H1 (cell line): Measurements from ENCODE around the gene ADTRP. TPM values are rescaled to one million over a fixed set of nuclear protein-coding genes. Genes with fewer than 3 reads are reported as not detected.

Experiments used
- CTCF ChIA-PET: fragments of 300-600 bp; sonication (Branson Sonifier 250); formaldehyde crosslinking; loops from one replicate; lab custom pipeline; 2021; ENCODE audit not compliant: partially characterized antibody; lab: Charles Lee
- POLR2A ChIA-PET: fragments of 300-600 bp; sonication (Branson Sonifier 250); formaldehyde crosslinking; loops from one replicate; lab custom pipeline; 2021; ENCODE audit warnings: inconsistent platforms; ENCODE audit not compliant: partially characterized antibody; lab: Charles Lee
- DNase-seq, 2 experiments: peaks; one replicate each; pipeline versions ENCODE4 v3.0.0 to v3.0.0-alpha.2; 2010 to 2022; ENCODE audit warnings: low spot score in 2 of 2, low read depth in 1 of 2, mixed read lengths in 1 of 2
- FAIRE-seq: peaks from 2 replicates; lab custom pipeline; 2011; peaks lifted over from hg19 to GRCh38; lab: Jason Lieb, UNC
- H2AFZ ChIP-seq: 2 replicates; pipeline ENCODE4 v1.8.1; 2012; ENCODE audit warnings: low read length, inconsistent platforms
- H2AK5ac ChIP-seq: 2 replicates; pipeline ENCODE4 v1.6.1; 2013; ENCODE audit warnings: low read depth, low read length
- H2BK120ac ChIP-seq: replicated peaks from 2 replicates; pipeline ENCODE3; 2013; ENCODE audit warnings: low read depth, low read length, inconsistent platforms
- H2BK12ac ChIP-seq: 2 replicates; pipeline ENCODE4 v1.6.1; 2013; ENCODE audit warnings: low read depth, low read length
- H2BK15ac ChIP-seq: 2 replicates; pipeline ENCODE4 v1.6.1; 2013; ENCODE audit warnings: low read length
- H2BK20ac ChIP-seq: 2 replicates; pipeline ENCODE4 v1.6.1; 2013; ENCODE audit warnings: low read length
- H2BK5ac ChIP-seq: 2 replicates; pipeline ENCODE4 v1.6.1; 2013; ENCODE audit warnings: low read depth, low read length
- H3K14ac ChIP-seq: 2 replicates; pipeline ENCODE4 v1.6.1; 2013; ENCODE audit warnings: inconsistent platforms; ENCODE audit not compliant: insufficient read length
- H3K18ac ChIP-seq: 2 replicates; pipeline ENCODE4 v1.6.1; 2013; ENCODE audit warnings: low read length; ENCODE audit errors: extremely low read depth
- H3K23ac ChIP-seq: 2 replicates; pipeline ENCODE4 v1.6.1; 2013; ENCODE audit warnings: inconsistent platforms; ENCODE audit not compliant: insufficient read length
- H3K23me2 ChIP-seq: 2 replicates; pipeline ENCODE4 v1.6.1; 2013; ENCODE audit warnings: low read depth, low read length
- H3K27ac ChIP-seq: 2 replicates; pipeline ENCODE4 v1.6.1; 2011; ENCODE audit warnings: low read depth, low read length, inconsistent platforms
- H3K27me3 ChIP-seq, 4 experiments: replicated peaks in 1 of 4; 1 replicate in 1 of 4; 2 replicates in 3 of 4; pipeline versions ENCODE4 v1.6.1 to v1.8.1; 2011 to 2013; ENCODE audit warnings: low read length in 3 of 4, mild to moderate bottlenecking in 3 of 4, inconsistent platforms in 2 of 4, mixed read lengths in 2 of 4, moderate library complexity in 1 of 4; ENCODE audit not compliant: control insufficient read depth in 3 of 4, insufficient read depth in 3 of 4; ENCODE audit errors: extremely low read depth in 1 of 4
- H3K36me3 ChIP-seq, 4 experiments: 2 replicates each; pipeline versions ENCODE4 v1.6.1 to v1.8.1; 2011 to 2013; ENCODE audit warnings: mild to moderate bottlenecking in 4 of 4, low read length in 3 of 4, moderate library complexity in 2 of 4, control low read depth in 1 of 4, inconsistent platforms in 1 of 4; ENCODE audit not compliant: insufficient read depth in 4 of 4, control insufficient read depth in 2 of 4
- H3K4ac ChIP-seq: replicated peaks from 2 replicates; pipeline ENCODE3; 2013; ENCODE audit warnings: low read length, low read depth, mixed read lengths, inconsistent platforms; ENCODE audit not compliant: insufficient read length
- H3K4me1 ChIP-seq, 4 experiments: replicated peaks in 1 of 4; 1 replicate in 1 of 4; 2 replicates in 3 of 4; pipeline versions ENCODE4 v1.6.1 to v1.8.1; 2011 to 2013; ENCODE audit warnings: low read length in 3 of 4, inconsistent platforms in 2 of 4, mixed read lengths in 1 of 4; ENCODE audit not compliant: insufficient read depth in 4 of 4, control insufficient read depth in 3 of 4
- H3K4me2 ChIP-seq, 2 experiments: 2 replicates each; pipeline versions ENCODE4 v1.6.1 to v1.8.1; 2011 to 2013; ENCODE audit warnings: low read depth in 2 of 2, low read length in 2 of 2, control low read depth in 1 of 2, inconsistent platforms in 1 of 2, mild to moderate bottlenecking in 1 of 2; ENCODE audit not compliant: insufficient read depth in 1 of 2
- H3K4me3 ChIP-seq, 4 experiments: fragments of 200-600, 300-600 bp in 1 of 4; sonication (generic), shearing (Covaris generic), sonication (Bioruptor Twin) in 1 of 4; 2 replicates each; pipeline versions ENCODE4 v1.5.1 to v1.8.1; 2011 to 2016; ENCODE audit warnings: low read length in 4 of 4, low read depth in 3 of 4, control low read depth in 2 of 4, inconsistent platforms in 2 of 4, mild to moderate bottlenecking in 2 of 4, mixed read lengths in 1 of 4, moderate library complexity in 1 of 4; ENCODE audit not compliant: insufficient read depth in 2 of 4; ENCODE audit errors: extremely low read depth in 1 of 4
- H3K56ac ChIP-seq: replicated peaks from 2 replicates; pipeline ENCODE3; 2013; ENCODE audit warnings: low read depth, mild to moderate bottlenecking, mixed read lengths, low read length, inconsistent platforms; ENCODE audit not compliant: insufficient read length
- H3K79me1 ChIP-seq: 2 replicates; pipeline ENCODE4 v1.6.1; 2013; ENCODE audit warnings: low read depth, low read length, control low read depth
- H3K79me2 ChIP-seq, 2 experiments: 2 replicates each; pipeline versions ENCODE4 v1.6.1 to v1.8.1; 2012 to 2013; ENCODE audit warnings: low read length in 2 of 2, mild to moderate bottlenecking in 2 of 2, inconsistent platforms in 1 of 2; ENCODE audit not compliant: insufficient read depth in 2 of 2, control insufficient read depth in 1 of 2
- H3K9ac ChIP-seq, 4 experiments: replicated peaks in 1 of 4; 1 replicate in 1 of 4; 2 replicates in 3 of 4; pipeline versions ENCODE4 v1.6.1 to v1.8.1; 2011 to 2013; ENCODE audit warnings: low read depth in 3 of 4, low read length in 3 of 4, control low read depth in 2 of 4, mild to moderate bottlenecking in 2 of 4, moderate library complexity in 2 of 4, inconsistent platforms in 1 of 4; ENCODE audit errors: extremely low read depth in 1 of 4
- H3K9me3 ChIP-seq, 2 experiments: 2 replicates each; pipeline versions ENCODE4 v1.6.1 to v1.8.1; 2012 to 2013; ENCODE audit warnings: mild to moderate bottlenecking in 2 of 2, moderate library complexity in 2 of 2, control low read depth in 1 of 2, inconsistent platforms in 1 of 2, low read depth in 1 of 2, low read length in 1 of 2, mixed read lengths in 1 of 2; ENCODE audit not compliant: insufficient read depth in 2 of 2
- H4K20me1 ChIP-seq, 2 experiments: replicated peaks in 1 of 2; 2 replicates each; pipeline versions ENCODE3 to v1.8.1; 2011 to 2013; ENCODE audit warnings: inconsistent platforms in 2 of 2, low read length in 2 of 2, mild to moderate bottlenecking in 1 of 2; ENCODE audit not compliant: insufficient read depth in 2 of 2, control insufficient read depth in 1 of 2
- H4K5ac ChIP-seq: 2 replicates; pipeline ENCODE4 v1.6.1; 2013; ENCODE audit warnings: low read length, low read depth, mixed read lengths, inconsistent platforms; ENCODE audit not compliant: insufficient read length
- H4K8ac ChIP-seq: 2 replicates; pipeline ENCODE4 v1.8.0; 2013; ENCODE audit warnings: mild to moderate bottlenecking, moderate library complexity, low read length, inconsistent platforms; ENCODE audit not compliant: insufficient read depth; ENCODE audit errors: extremely low read depth
- H4K91ac ChIP-seq: replicated peaks from 2 replicates; pipeline ENCODE3; 2013; ENCODE audit warnings: low read length, mixed read lengths, inconsistent platforms; ENCODE audit not compliant: insufficient read length
- EP300 ChIP-seq, 2 experiments: IDR thresholded peaks; 1 replicate in 1 of 2; 2 replicates in 1 of 2; pipeline ENCODE4 v1.6.1; 2011 to 2012; ENCODE audit warnings: low read depth in 2 of 2, low read length in 2 of 2, mild to moderate bottlenecking in 2 of 2, borderline replicate concordance in 1 of 2, inconsistent platforms in 1 of 2, moderate library complexity in 1 of 2
- GABPA ChIP-seq: IDR thresholded peaks from 2 replicates; pipeline ENCODE4 v1.6.1; 2011; ENCODE audit warnings: mild to moderate bottlenecking, low read length, moderate library complexity, borderline replicate concordance; ENCODE audit not compliant: insufficient read depth
- GTF2F1 ChIP-seq: IDR thresholded peaks from 2 replicates; pipeline ENCODE4 v1.6.1; 2012; ENCODE audit warnings: low read depth, low read length, improper control_type of control experiment, borderline replicate concordance
- HDAC2 ChIP-seq, 2 experiments: fragments of 300-600 bp in 1 of 2; sonication (generic) in 1 of 2; IDR thresholded peaks; 2 replicates each; pipeline ENCODE4 v1.6.1; 2011 to 2012; ENCODE audit warnings: low read depth in 2 of 2, low read length in 2 of 2, mild to moderate bottlenecking in 2 of 2, moderate library complexity in 2 of 2, borderline replicate concordance in 1 of 2, inconsistent platforms in 1 of 2
- JUN ChIP-seq: IDR thresholded peaks from 2 replicates; pipeline ENCODE4 v1.6.1; 2011; ENCODE audit warnings: low read depth, mild to moderate bottlenecking, improper control_type of control experiment, low read length
- JUND ChIP-seq: IDR thresholded peaks from 2 replicates; pipeline ENCODE4 v1.6.1; 2011; ENCODE audit warnings: mild to moderate bottlenecking, improper control_type of control experiment, low read length
- KDM1A ChIP-seq: fragments of 200-600, 300-600 bp; sonication (generic); IDR thresholded peaks from 2 replicates; pipeline ENCODE4 v1.7.1; 2016; ENCODE audit warnings: mild to moderate bottlenecking, low read length, borderline replicate concordance
- MAFK ChIP-seq: IDR thresholded peaks from 2 replicates; pipeline ENCODE4 v1.6.1; 2012; ENCODE audit warnings: low read depth, mild to moderate bottlenecking, improper control_type of control experiment, low read length
- RFX5 ChIP-seq: IDR thresholded peaks from 2 replicates; pipeline ENCODE4 v1.6.1; 2011; ENCODE audit warnings: low read depth, low read length, improper control_type of control experiment, borderline replicate concordance
- RNF2 ChIP-seq: fragments of 200-900, 300-1000 bp; sonication (generic); IDR thresholded peaks from 2 replicates; pipeline ENCODE4 v1.7.1; 2016; ENCODE audit warnings: borderline replicate concordance, low read depth, mild to moderate bottlenecking, antibody characterized with exemption, low read length; ENCODE audit not compliant: poor library complexity, severe bottlenecking; ENCODE audit errors: missing control alignments
- SIN3A ChIP-seq, 2 experiments: IDR thresholded peaks in 1 of 2; conservative IDR thresholded peaks in 1 of 2; 2 replicates each; pipeline ENCODE4 v1.6.1; 2011 to 2012; ENCODE audit warnings: low read length in 2 of 2, improper control_type of control experiment in 1 of 2, low read depth in 1 of 2, mild to moderate bottlenecking in 1 of 2
- WGBS, 2 experiments: shearing (Covaris generic) in 1 of 2; methylation state at CpG; one replicate each; pipeline versions ENCODE4 v1.1.6 to v1.1.7; 2013 to 2015; ENCODE audit warnings: low lambda C conversion rate in 2 of 2, mixed read lengths in 2 of 2, inconsistent platforms in 1 of 2, low coverage in 1 of 2, missing lambda C conversion rate in 1 of 2; ENCODE audit not compliant: insufficient replicate concordance in 2 of 2, insufficient coverage in 1 of 2, insufficient read length in 1 of 2; ENCODE audit errors: extremely low coverage in 1 of 2, missing lambda C conversion rate in 1 of 2; 5-methylcytosine and 5-hydroxymethylcytosine counted together
- polyA plus RNA-seq, 7 experiments: library from polyadenylated mRNA; depleted of rRNA in 3 of 7; stranded (reverse) in 5 of 7; unstranded in 2 of 7; fragments of >200 nt in 5 of 7; fragments of 200-250 nt in 2 of 7; gene quantifications; 1 replicate in 5 of 7; 2 replicates in 1 of 7; 4 replicates in 1 of 7; pipeline versions ENCODE4 v1.2.1 to v1.2.3, GENCODE V29; 2011 to 2013; ENCODE audit warnings: missing spikeins in 2 of 7, mixed read lengths in 2 of 7
- total RNA-seq: library from RNA; stranded (reverse); fragmentation: NEBNext Ultra II Directional; extraction: Animal tissue kit (Norgen Biotek cat#: 25700); gene quantifications from 2 replicates; pipeline ENCODE4 v1.2.1, GENCODE V29; 2021

Gene ADTRP
- total and polyA plus RNA-seq, 2 of the 8 experiments (the other 6 are each of a cell fraction or from before 2014, with no cell fraction given): 0.08 to 0.45 TPM

DNA sequence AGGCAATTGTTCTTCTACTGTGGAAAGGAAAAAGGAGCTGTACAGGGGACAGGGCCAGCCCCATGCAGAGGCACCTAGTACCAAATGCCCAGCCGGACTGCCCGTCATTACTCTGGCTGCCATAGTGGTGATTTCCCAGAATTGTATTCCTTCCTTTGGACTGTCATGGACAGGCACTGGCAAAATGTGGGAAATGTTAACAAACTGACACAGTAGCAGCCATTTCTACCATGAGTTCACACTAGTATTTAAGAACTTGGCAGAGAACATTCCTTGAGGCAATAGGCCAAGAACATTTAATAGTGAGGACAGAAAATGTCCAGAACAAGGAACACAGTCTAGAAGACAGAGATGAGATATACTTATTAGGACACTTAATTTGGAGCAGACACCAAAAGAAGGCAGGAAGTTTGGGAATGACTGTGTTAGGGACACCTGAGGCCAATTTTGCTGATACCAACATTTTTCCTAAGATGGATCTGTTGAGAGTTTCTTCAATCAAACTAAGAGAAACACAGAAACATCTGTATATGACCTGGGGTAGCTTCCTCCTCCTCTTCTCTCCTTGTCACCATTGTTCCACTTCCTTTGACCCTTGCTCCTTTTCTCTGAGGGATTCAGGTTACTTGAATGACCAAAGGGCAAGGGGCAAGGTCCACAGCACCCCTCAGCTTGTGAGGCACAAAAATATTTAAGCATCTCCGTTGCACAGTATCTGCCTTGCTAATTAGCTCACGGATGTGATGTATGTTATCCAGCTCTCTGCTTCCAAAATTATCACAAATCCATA is 14.9 kb downstream of the ADTRP start:
- Histone ChIP-seq H3K27me3 (no peaks in the 10 kb centered on the region), H3K4me3 (no peak overlapping the region), H3K4me2 (no peak overlapping the region), H2BK5ac (no peak overlapping the region), H2AK5ac (no peak overlapping the region), H2BK20ac (no peak overlapping the region), H2AFZ (no peak overlapping the region), H2BK15ac (no peak overlapping the region), H3K36me3 (no peaks in the 10 kb centered on the region), H4K20me1 (no peaks in the 10 kb centered on the region), H3K23ac (no peak overlapping the region), H3K56ac (no peak overlapping the region), H3K9ac (no peak overlapping the region), H2BK12ac (no peak overlapping the region), H3K9me3 (no peaks in the 10 kb centered on the region), H4K91ac (no peak overlapping the region), H3K79me1 (no peaks in the 10 kb centered on the region), H3K23me2 (no peaks in the 10 kb centered on the region), H4K5ac (no peak overlapping the region), H3K79me2 (no peaks in the 10 kb centered on the region), H2BK120ac (no peak overlapping the region), H3K18ac (no peak overlapping the region), H3K14ac (no peak overlapping the region), H3K4me1 (peaks cover 0 to 8% (median 2%) of the 10 kb centered on the region in 4 experiments; a peak in 5 of 7 replicates), H4K8ac (no peak overlapping the region), H3K27ac (no peak overlapping the region), H3K4ac (no peak overlapping the region)
- FAIRE-seq: no peak
- WGBS, 2 experiments: 94% methylated on average over 4 of the region's 4 CpGs; no CpG with 5 or more reads in 1 of the 2 experiments
- POLR2A ChIA-PET: interaction anchor here (1.5 kb wide), 1 partner anchor 9 kb away, joined by 4 read pairs; no protein-coding TSS in a partner anchor
- CTCF ChIA-PET: interaction anchor here (0.5 to 1.4 kb wide), 5 partner anchors 15 to 310 kb away, joined by 3 to 7 read pairs (median 3); no protein-coding TSS in a partner anchor
- no peak for DNase-seq
- TF ChIP-seq JUND (no peak), RFX5 (no peak), KDM1A (no peak), JUN (no peak), RNF2 (no peak), SIN3A (conservative IDR thresholded peaks at IDR 0.05 in 1 of 2, IDR thresholded peaks at IDR 0.05 in 1 of 2; ENCODE audit: low read depth in 1 of 2, low read length in 2 of 2) (no peak), GTF2F1 (no peak), HDAC2 (IDR thresholded peaks at IDR 0.05; ENCODE audit: borderline replicate concordance in 1 of 2, low read depth in 2 of 2, low read length in 2 of 2) (no peak), EP300 (IDR thresholded peaks at IDR 0.05; ENCODE audit: borderline replicate concordance in 1 of 2, low read depth in 2 of 2, low read length in 2 of 2) (no peak), GABPA (no peak), MAFK (no peak)
